ENCODE data around the gene ZNF366.

- TF ChIP-seq CTCF (optimal IDR thresholded peaks at IDR 0.05 in 1 of 3, IDR thresholded peaks at IDR 0.05 in 1 of 3, conservative IDR thresholded peaks at IDR 0.05 in 1 of 3; ENCODE audit: extremely low read depth in 1 of 3, insufficient read depth in 2 of 3, low read length in 3 of 3), result no peak
- TF ChIP-seq EZH2 (IDR thresholded peaks at IDR 0.05; ENCODE audit: low read length), result no peak
Measured at GRCh38 chr5:72478276-72478675, 28.9 kb downstream of the ZNF366 start.

All from keratinocyte (primary cell).